T-helper 2 cell treated with Interferon-gamma antibody and Interleukin-4, amounts not matched to agents 100 ng/mL and 5 ng/mL, for 36 hours (primary cell): ENCODE measurements around the gene TOB1. TPM values are rescaled to one million over a fixed set of nuclear protein-coding genes. Genes with fewer than 3 reads are reported as not detected.

Source experiments
- intact Hi-C: fragments of 100-400 bp; cut with micrococcal nuclease; formaldehyde crosslinking; loops from one replicate; pipeline ENCODE4 v1.15.1; 2023
- total RNA-seq: library from RNA; stranded (reverse); gene quantifications from 2 replicates; pipeline ENCODE4 v1.2.3, GENCODE V29; 2022

The TOB1 gene
- total RNA-seq, 1 donor from 2014 or later: 32.6 TPM

GRCh38 chr17:50848711-50849110 is 17.4 kb downstream of the TOB1 start:
- intact Hi-C loops: no loop called here

GRCh38 chr17:50848039-50848438 is 18.1 kb downstream of the TOB1 start:
- intact Hi-C loops: no loop called here

- intact Hi-C loops: no loop called here
These were observed 18.6 kb downstream of the TOB1 start for GRCh38 chr17:50847566-50847965.

GRCh38 chr17:50845240-50846147 is 20.7 kb downstream of the TOB1 start:
- intact Hi-C loops: no loop called here

GRCh38 chr17:50844117-50844700 is 21.9 kb downstream of the TOB1 start:
- intact Hi-C loops: no loop called here

- intact Hi-C loops: loop anchor here (2.0 kb wide), 1 partner anchor 297 kb away; the partner anchor contains the start of gene SPATA20
These were observed 22.8 kb downstream of the TOB1 start for GRCh38 chr17:50843150-50843905.

- intact Hi-C loops: loop anchor here (1.0 to 2.0 kb wide), 2 partner anchors 59 to 296 kb away; partner anchors contain the start of gene SPATA20
These were observed 23.5 kb downstream of the TOB1 start for GRCh38 chr17:50842506-50843149.

GRCh38 chr17:50841949-50842354 is 24.2 kb downstream of the TOB1 start:
- intact Hi-C loops: loop anchor here (1.0 to 2.0 kb wide), 2 partner anchors 59 to 295 kb away; partner anchors contain the start of gene SPATA20

GRCh38 chr17:50841277-50841948 is 24.7 kb downstream of the TOB1 start:
- intact Hi-C loops: no loop called here

GRCh38 chr17:50840311-50840851 is 25.8 kb downstream of the TOB1 start:
- intact Hi-C loops: no loop called here

- intact Hi-C loops: no loop called here
These were observed 26.4 kb downstream of the TOB1 start for GRCh38 chr17:50839591-50840310.

- intact Hi-C loops: no loop called here
These were observed 27.9 kb downstream of the TOB1 start for GRCh38 chr17:50837980-50838954.

- intact Hi-C loops: no loop called here
These were observed 28.7 kb downstream of the TOB1 start for GRCh38 chr17:50837286-50837979.

GRCh38 chr17:50836826-50837225 is 29.3 kb downstream of the TOB1 start:
- intact Hi-C loops: no loop called here

GRCh38 chr17:50835301-50836234 is 30.6 kb downstream of the TOB1 start, which contains the start of gene WFIKKN2:
WFIKKN2 (plus strand) TSS chr17:50835586; CDS start chr17:50835938, 352 bp downstream.
- intact Hi-C loops: no loop called here

- intact Hi-C loops: no loop called here
These were observed 31.5 kb downstream of the TOB1 start for GRCh38 chr17:50834429-50835300.
